ENCODE measurements around the gene PRDX1. TPM values are rescaled to one million over a fixed set of nuclear protein-coding genes. Genes with fewer than 3 reads are reported as not detected.

Gene PRDX1
- total RNA-seq, 2 experiments from 2014 or later = 473 to 580 TPM

DNA sequence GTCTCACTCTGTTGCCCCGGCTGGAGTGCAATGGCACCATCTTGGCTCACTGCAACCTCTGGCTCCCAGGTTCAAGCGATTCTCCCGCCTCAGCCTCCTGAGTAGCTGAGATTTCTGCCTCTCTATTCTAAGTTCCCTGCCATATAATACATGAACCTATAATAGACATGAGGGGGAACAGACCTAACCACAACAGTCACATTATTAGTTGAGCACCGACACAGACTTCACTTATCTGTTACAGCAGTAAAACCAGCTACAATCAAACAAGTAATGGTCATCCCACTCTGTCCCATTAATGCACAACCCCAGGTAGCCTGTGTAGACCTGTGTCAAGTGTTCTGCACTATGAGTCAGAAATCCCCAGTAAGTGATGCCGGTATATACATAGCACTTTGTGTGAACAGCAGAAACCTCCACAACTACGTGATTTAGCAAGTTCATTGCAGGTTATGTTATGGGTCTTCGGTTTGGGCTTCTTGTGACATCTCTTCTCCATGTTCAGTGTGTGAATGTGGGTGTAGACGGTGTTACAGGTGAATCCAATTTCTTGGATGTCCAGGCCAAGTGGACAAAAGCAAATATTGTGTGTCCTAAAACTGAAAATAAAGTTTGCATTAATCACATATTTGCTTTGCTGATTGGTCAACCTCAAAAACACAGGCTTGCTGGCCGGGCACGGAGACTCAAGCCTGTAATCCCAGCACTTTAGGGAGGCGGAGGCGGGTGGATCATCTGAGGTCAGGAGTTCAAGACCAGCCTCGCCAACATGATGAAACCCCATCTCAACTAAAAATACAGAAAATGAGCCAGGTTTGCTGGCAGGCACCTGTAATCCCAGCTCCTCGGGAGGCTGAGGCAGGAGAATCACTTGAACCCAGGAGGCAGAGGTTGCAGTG, 18.0 kb downstream of the PRDX1 start:
- Mint-ChIP-seq H3K27me3 (no peaks in the 10 kb centered on the region), H3K27ac (no peak overlapping the region), H3K9me3 (ENCODE audit: low read depth) (no peaks in the 10 kb centered on the region), H3K4me1 (peaks cover 23% of the 10 kb centered on the region), H3K4me3 (no peak overlapping the region), H3K36me3 (ENCODE audit: low read depth) (peaks cover 8% of the 10 kb centered on the region)
- ATAC-seq (no peak), DNase-seq (no peak)
- POLR2A ChIA-PET = no interaction called here
- CTCF ChIA-PET = interaction anchor here (0.5 to 1.4 kb wide), 2 partner anchors 67 to 450 kb away, joined by 3 read pairs; no protein-coding TSS in a partner anchor
- intact Hi-C loops (cut with DNase I, micrococcal nuclease) = no loop called here

DNA sequence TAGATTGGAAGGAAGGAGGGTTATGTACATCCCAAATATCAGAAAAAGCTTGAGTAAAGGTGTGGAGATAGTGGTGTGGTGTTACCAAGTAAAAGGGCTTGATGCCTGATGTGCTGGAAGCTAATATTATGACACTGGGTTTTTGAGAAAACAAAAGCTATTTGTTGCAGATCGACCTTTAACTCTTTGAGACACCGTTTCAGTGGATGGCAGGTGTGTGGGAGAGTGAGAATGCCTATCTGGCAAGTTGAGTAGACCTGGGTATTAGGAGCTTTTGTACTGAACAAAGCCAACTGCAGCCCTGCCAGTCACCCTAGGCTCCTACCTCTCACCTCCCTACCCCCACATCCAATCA, 20.2 kb downstream of the PRDX1 start:
- Mint-ChIP-seq H3K4me1 (peaks cover 23% of the 10 kb centered on the region), H3K27ac (no peak overlapping the region), H3K9me3 (ENCODE audit: low read depth) (no peaks in the 10 kb centered on the region), H3K27me3 (no peaks in the 10 kb centered on the region), H3K36me3 (ENCODE audit: low read depth) (peaks cover 9% of the 10 kb centered on the region), H3K4me3 (peak overlapping the region; percentile 81)
- ChIA-PET CTCF (interaction anchor here (0.6 to 2.8 kb wide), 11 partner anchors 10 to 487 kb away, joined by 3 to 22 read pairs (median 4); partner anchors contain the start of genes MUTYH, TESK2 and TOE1), POLR2A (interaction anchor here (0.6 to 3.7 kb wide), 5 partner anchors 18 to 491 kb away, joined by 3 to 18 read pairs (median 5); partner anchors contain the start of genes HECTD3, NASP and PRDX1)
- intact Hi-C loops (cut with DNase I, micrococcal nuclease) = loop anchor here in 1 of 2 experiments (2.0 kb wide), 1 partner anchor 19 kb away; the partner anchor contains the start of gene PRDX1
- no peak for DNase-seq
- ATAC-seq = no peak

DNA sequence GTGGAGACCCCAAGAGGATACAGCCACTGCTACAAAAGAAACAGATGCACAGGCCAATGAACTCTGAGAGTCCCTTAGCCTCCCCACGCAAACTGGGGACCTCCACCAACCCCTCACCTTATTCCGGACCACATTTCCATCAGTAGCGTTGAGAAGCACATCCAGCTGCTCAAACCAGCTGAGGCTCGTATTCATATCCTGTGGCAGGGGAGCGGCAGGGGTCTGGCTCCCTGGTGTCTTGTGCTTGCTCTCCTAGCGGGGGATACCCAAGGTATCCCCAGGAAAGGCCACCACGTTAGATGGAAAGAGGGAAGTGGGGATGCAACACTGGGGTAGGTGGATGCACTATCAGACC, 22.3 kb downstream of the PRDX1 start:
- Mint-ChIP-seq H3K4me3 (peak overlapping the region; percentile 81), H3K9me3 (ENCODE audit: low read depth) (no peaks in the 10 kb centered on the region), H3K4me1 (peaks cover 23% of the 10 kb centered on the region), H3K27ac (peak overlapping the region; percentile 92), H3K27me3 (no peaks in the 10 kb centered on the region), H3K36me3 (ENCODE audit: low read depth) (peaks cover 9% of the 10 kb centered on the region)
- ChIA-PET CTCF (interaction anchor here (0.5 to 2.8 kb wide), 15 partner anchors 9 to 196 kb away, joined by 3 to 22 read pairs (median 4); partner anchors contain the start of genes MUTYH, TESK2 and TOE1), POLR2A (interaction anchor here (0.5 to 3.7 kb wide), 10 partner anchors 9 to 778 kb away, joined by 4 to 25 read pairs (median 9); partner anchors contain the start of genes HECTD3, MUTYH, NASP and PRDX1)
- ATAC-seq (no peak), DNase-seq (peak; percentile 45)
- intact Hi-C loops (cut with DNase I, micrococcal nuclease) = loop anchor here in 1 of 2 experiments (10.0 kb wide), 1 partner anchor 695 kb away; the partner anchor contains the start of genes BTBD19, DYNLT4 and PLK3

DNA sequence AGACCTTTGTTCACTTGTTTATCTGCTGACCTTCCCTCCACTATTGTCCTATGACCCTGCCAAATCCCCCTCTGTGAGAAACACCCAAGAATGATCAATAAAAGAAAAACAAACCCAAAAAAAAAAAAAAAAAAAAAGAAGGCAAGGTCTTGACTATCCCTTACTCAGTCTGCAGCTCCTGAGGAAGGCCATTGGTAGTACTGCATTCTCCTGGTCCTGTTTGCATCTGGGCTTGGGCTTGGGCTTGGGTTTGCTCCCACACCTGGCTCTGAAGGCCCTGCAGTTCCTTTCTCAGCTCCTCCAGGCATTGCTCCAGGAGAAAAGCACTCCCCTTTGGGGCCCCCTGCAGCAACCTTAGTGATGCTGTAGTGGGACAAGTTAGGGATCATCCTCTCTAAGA, 23.4 kb downstream of the PRDX1 start:
- POLR2A ChIA-PET = interaction anchor here (0.6 to 3.7 kb wide), 3 partner anchors 11 to 86 kb away, joined by 5 to 18 read pairs (median 8); partner anchors contain the start of gene NASP
- H3K4me1 Mint-ChIP-seq = peaks cover 23% of the 10 kb centered on the region
- no peak overlapping the region for H3K27ac Mint-ChIP-seq
- DNase-seq = no peak
- CTCF ChIA-PET = interaction anchor here (0.6 to 2.4 kb wide), 4 partner anchors 13 to 195 kb away, joined by 3 to 9 read pairs (median 4); no protein-coding TSS in a partner anchor
- ATAC-seq = no peak
- H3K27me3 Mint-ChIP-seq = no peaks in the 10 kb centered on the region
- H3K9me3 Mint-ChIP-seq (ENCODE audit: low read depth) = no peaks in the 10 kb centered on the region
- intact Hi-C loops (cut with DNase I, micrococcal nuclease) = loop anchor here in 1 of 2 experiments (10.0 kb wide), 1 partner anchor 693 kb away; the partner anchor contains the start of genes BTBD19, DYNLT4 and PLK3
- peaks cover 9% of the 10 kb centered on the region for H3K36me3 Mint-ChIP-seq (ENCODE audit: low read depth)
- no peak overlapping the region for H3K4me3 Mint-ChIP-seq

DNA sequence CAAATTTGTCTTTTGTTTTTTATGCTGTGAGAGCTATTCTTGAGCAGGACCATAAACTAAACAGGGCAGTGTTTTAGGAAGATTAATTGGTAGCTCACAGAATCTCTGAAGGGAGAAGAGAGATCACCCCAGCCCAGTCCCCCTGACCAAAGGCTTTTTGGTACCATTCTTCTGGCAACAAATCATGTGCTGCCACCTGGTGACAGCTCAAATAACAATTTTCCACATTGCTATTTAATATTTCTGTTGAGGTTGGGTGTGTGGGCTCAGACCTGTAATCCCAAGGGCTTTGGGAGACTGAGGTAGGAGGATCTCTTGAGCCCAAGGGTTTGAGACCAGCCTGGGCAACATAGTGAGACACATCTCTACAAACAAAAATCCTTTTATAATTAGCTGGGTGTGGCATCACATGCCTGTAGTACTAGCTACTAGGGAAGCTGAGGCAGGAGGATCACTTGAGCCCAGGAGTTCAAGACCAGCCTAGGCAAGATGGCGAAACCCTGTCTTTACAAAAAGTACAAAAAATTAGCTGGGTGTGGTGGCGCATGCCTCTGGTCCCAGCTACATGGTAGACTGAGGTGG, 28.5 kb downstream of the PRDX1 start:
- intact Hi-C loops (cut with DNase I, micrococcal nuclease) = loop anchor here (1.0 to 10.0 kb wide), 7 partner anchors 133 to 1521 kb away; partner anchors contain the start of genes ATP6V0B (in 1 of the 2), BTBD19 (in 1 of the 2), DPH2 (in 1 of the 2) and DYNLT4 (in 1 of the 2)
- Mint-ChIP-seq H3K4me1 (peaks cover 4% of the 10 kb centered on the region), H3K36me3 (ENCODE audit: low read depth) (peaks cover 2% of the 10 kb centered on the region), H3K27ac (no peak overlapping the region), H3K27me3 (no peaks in the 10 kb centered on the region), H3K9me3 (ENCODE audit: low read depth) (no peaks in the 10 kb centered on the region), H3K4me3 (no peak overlapping the region)
- ATAC-seq = no peak
- CTCF ChIA-PET = interaction anchor here (0.6 to 9.3 kb wide), 23 partner anchors 19 to 1171 kb away, joined by 3 to 170 read pairs (median 5); partner anchors contain the start of genes MUTYH, TOE1 and UROD
- peak; percentile 68 for DNase-seq
- POLR2A ChIA-PET = interaction anchor here (1.6 to 4.0 kb wide), 2 partner anchors 148 to 153 kb away, joined by 3 to 36 read pairs; partner anchors contain the start of genes MUTYH and TOE1

DNA sequence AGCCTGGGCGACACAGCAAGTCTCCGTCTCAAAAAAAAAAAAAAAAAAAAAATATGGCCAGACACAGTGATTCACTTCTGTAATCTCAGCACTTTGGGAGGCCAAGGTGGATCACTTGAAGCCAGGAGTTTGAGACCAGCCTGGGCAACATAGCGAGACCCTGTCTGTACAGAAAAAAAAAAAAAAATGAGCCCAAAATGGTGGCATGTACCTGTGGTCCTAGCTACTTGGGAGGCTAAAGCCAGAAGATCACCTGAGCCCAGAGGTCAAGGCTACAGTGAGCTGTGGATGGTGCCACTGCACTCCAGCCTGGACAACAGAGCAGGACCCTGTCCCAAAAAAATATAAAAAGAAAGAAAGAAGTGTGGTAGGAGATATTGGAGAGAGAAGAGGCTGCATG, 29.0 kb downstream of the PRDX1 start:
- H3K4me1 Mint-ChIP-seq = peaks cover 4% of the 10 kb centered on the region
- H3K9me3 Mint-ChIP-seq (ENCODE audit: low read depth) = no peaks in the 10 kb centered on the region
- DNase-seq (no peak), ATAC-seq (no peak)
- no peak overlapping the region for H3K27ac Mint-ChIP-seq
- no peaks in the 10 kb centered on the region for H3K27me3 Mint-ChIP-seq
- H3K4me3 Mint-ChIP-seq = no peak overlapping the region
- ChIA-PET POLR2A (interaction anchor here (0.6 to 4.0 kb wide), 4 partner anchors 148 to 261 kb away, joined by 3 to 36 read pairs (median 4); partner anchors contain the start of genes MUTYH and TOE1), CTCF (interaction anchor here (0.6 to 9.3 kb wide), 20 partner anchors 19 to 1170 kb away, joined by 3 to 170 read pairs (median 6); partner anchors contain the start of genes MUTYH, TOE1 and UROD)
- H3K36me3 Mint-ChIP-seq (ENCODE audit: low read depth) = peaks cover 2% of the 10 kb centered on the region
- intact Hi-C loops (cut with DNase I, micrococcal nuclease) = loop anchor here (1.0 to 10.0 kb wide), 7 partner anchors 132 to 1520 kb away; partner anchors contain the start of genes ATP6V0B (in 1 of the 2), BTBD19 (in 1 of the 2), DPH2 (in 1 of the 2) and DYNLT4 (in 1 of the 2)

DNA sequence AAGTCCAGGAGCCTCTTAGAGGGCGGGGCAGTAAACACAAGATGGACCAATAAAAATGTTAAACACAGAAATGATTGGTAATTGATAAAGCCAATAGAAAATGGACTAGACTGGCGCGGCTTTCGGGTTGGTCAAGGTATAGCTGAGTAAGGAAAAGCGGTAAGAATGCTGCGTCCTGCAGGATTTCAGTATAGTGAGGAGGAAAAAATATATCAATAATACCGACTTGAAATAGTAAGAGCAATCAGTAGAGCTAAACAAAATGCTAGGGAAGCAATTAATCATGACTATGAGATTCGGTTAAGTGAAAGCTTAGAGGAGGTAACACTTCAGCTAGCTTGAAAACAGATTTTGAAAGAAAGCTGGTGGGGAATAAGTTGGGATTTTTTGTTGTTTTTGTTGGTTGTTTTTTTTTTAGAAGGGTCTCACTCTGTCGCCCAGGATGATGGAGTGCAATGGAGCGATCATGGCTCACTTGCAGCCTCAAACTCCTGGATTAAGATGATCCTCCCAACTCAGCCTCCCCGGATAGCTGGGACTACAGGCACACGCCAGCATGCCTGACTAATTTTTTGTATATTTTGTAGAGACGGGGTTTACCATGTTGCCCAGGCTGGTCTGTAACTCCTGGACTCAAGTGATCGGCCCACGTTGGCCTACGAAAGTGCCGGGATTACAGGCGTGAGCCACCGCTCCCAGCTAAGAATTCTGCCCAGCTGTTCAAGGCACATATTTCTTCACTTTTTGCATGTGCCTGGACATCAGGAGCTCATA, 30.0 kb downstream of the PRDX1 start:
- CTCF ChIA-PET = interaction anchor here (0.6 to 9.3 kb wide), 23 partner anchors 9 to 707 kb away, joined by 3 to 170 read pairs (median 4); partner anchors contain the start of genes CCDC163, HPDL, MMACHC and MUTYH
- ATAC-seq (no peak), DNase-seq (no peak)
- Mint-ChIP-seq H3K9me3 (ENCODE audit: low read depth) (no peaks in the 10 kb centered on the region), H3K4me3 (no peak overlapping the region), H3K36me3 (ENCODE audit: low read depth) (no peaks in the 10 kb centered on the region), H3K27ac (no peak overlapping the region), H3K4me1 (peaks cover 4% of the 10 kb centered on the region), H3K27me3 (no peaks in the 10 kb centered on the region)
- intact Hi-C loops (cut with DNase I, micrococcal nuclease) = loop anchor here (1.0 to 10.0 kb wide), 15 partner anchors 9 to 1519 kb away; partner anchors contain the start of genes CCDC163 (in 2 of the 2), MMACHC (in 2 of the 2), MUTYH (in 2 of the 2) and TOE1 (in 2 of the 2)
- POLR2A ChIA-PET = interaction anchor here (0.5 to 4.0 kb wide), 12 partner anchors 30 to 770 kb away, joined by 3 to 36 read pairs (median 4); partner anchors contain the start of genes MUTYH, NASP, PRDX1 and TOE1

DNA sequence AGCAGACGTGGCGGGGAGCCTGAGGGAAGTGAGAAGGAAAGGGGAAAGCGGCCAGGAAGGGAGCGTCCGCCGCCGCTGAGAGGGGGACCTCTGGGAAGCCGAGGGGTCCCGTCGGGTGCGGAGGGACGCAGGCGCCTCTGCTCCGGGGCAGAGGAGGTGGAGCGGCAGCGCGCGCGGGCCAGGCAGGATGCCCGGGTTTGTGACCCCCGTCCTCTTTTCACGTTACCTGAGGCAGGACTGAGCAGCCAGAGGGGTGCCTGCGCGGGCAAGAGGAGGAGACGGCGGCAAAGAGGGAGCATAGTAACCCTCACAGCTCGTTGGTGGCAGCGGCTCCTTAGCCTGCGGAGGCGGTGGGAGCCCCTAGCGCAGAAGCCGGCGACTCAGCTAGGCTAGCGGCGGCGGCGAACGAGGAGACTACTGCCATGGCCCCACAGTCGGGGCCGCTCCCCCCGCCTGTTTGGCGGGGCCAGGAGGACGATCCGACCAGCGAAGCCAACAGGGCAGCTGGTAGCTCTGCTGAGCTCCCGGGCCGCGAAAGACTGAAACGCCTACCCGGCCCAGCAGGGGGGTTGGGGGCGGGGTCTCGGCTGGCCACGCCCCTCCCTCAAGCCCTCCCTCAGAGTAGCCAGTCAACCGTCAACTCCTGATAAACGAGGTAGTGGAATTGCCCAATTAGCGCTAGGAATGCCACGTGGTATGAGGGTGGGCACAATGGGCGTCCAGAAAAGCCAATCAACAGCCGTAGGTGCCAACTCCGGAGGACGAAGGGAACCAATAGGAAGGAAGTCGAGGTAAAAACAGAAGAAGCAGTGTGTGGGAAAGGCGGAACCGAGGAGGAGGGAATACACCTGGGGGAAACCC, 30.8 kb downstream of the PRDX1 start, which contains the start of gene TESK2:
Gene TESK2 (minus strand): TSS at position 538 of the 861 bp plus-strand sequence. CDS start 33,378 bp downstream, outside the sequence.
- ATAC-seq (peak; percentile 94), DNase-seq (peak; percentile 97)
- intact Hi-C loops (cut with DNase I, micrococcal nuclease) = loop anchor here (1.0 to 10.0 kb wide), 14 partner anchors 9 to 1519 kb away; partner anchors contain the start of genes CCDC163 (in 2 of the 2), MMACHC (in 2 of the 2), MUTYH (in 2 of the 2) and TOE1 (in 2 of the 2)
- Mint-ChIP-seq H3K36me3 (ENCODE audit: low read depth) (no peaks in the 10 kb centered on the region), H3K27me3 (no peaks in the 10 kb centered on the region), H3K4me3 (no peak within 1 kb of the TSS), H3K27ac (no peak within 1 kb of the TSS), H3K4me1 (peaks cover 4% of the 10 kb centered on the region), H3K9me3 (ENCODE audit: low read depth) (no peaks in the 10 kb centered on the region)
- CTCF ChIA-PET = interaction anchor here (0.6 to 9.3 kb wide), 17 partner anchors 10 to 706 kb away, joined by 3 to 170 read pairs (median 5); partner anchors contain the start of genes CCDC163, MMACHC, MUTYH and TOE1
- POLR2A ChIA-PET = interaction anchor here (0.6 to 4.0 kb wide), 8 partner anchors 9 to 769 kb away, joined by 3 to 36 read pairs (median 7); partner anchors contain the start of genes CCDC163, MMACHC, MUTYH and NASP
